GM19023 (cell line): ENCODE results near the gene TNFRSF8.
A peak's percentile ranks its signal among the peaks of the same experiment; 100 is the strongest.

ENCODE experiments used
- ATAC-seq: cut with Tn5 transposase; IDR thresholded peaks from one replicate; pipeline ENCODE4 v1.9.1; 2021; ENCODE audit warnings: mild to moderate bottlenecking, moderate library complexity; ENCODE audit not compliant: unreplicated experiment

Gene TNFRSF8

DNA sequence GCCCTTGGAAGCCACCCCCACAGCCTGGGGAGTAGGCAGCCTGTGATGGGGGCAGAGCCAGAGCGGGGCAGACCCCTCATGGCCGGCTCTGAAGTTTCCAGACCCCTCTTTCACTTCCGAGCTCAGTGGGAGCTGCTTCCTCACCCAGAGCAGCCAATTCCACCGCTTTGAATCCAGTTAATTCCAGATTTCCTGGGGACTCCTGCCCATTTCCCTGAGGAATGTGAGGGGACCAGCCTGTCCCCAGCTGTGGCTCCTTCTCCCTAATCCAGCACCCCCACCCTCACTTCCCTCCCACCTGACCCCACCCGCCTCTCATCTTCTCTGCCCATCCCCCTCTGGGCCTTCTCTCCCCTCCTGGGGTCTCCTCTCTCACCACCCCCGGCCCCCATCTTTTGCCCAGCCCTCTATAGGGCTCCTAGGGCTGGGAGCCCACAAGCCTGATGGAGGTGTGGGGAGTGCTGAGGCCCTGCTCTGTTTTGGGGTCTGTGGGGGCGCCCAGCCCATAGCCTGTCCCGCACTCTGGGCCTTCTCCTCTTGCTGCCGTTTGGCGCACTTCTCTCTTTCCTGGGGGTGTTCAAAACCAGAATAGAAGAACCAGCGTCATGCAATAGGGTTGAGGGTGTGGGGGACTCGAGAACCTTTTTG lies 77.5 kb downstream of the TNFRSF8 start:
- no peak for ATAC-seq

DNA sequence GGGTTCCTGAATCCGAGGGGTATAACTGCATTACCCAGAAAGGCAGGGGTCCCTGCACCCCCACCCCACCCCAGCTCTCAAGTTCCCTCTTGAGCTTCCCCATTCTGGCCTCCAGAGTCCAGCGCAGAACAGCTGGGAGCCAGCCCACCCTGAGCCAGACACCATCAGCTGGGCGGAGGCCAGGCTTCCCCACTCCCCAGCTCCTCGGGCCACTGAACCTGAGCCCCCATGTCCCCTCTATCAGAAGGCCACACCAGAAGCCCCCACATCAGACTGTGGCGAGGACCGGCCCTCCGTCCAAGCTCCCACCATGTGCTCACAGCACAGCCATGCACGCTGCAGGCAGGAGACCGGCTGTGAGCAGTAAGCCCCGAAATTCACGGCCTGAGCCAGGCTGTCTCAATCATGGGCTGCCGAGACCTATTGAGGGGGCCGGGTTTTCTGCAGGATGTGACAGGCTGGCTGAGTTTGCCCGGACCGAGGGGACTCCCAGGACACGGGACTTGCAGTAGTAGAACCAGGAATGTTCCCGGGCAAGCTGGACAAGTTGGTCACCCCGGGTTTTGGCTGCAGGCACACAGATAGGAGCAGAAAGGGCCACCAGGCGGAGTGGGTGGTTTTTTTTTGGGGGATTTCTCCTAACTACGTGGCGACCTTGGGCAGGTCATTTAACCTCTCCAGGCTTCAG lies 78.2 kb downstream of the TNFRSF8 start:
- ATAC-seq = no peak

DNA sequence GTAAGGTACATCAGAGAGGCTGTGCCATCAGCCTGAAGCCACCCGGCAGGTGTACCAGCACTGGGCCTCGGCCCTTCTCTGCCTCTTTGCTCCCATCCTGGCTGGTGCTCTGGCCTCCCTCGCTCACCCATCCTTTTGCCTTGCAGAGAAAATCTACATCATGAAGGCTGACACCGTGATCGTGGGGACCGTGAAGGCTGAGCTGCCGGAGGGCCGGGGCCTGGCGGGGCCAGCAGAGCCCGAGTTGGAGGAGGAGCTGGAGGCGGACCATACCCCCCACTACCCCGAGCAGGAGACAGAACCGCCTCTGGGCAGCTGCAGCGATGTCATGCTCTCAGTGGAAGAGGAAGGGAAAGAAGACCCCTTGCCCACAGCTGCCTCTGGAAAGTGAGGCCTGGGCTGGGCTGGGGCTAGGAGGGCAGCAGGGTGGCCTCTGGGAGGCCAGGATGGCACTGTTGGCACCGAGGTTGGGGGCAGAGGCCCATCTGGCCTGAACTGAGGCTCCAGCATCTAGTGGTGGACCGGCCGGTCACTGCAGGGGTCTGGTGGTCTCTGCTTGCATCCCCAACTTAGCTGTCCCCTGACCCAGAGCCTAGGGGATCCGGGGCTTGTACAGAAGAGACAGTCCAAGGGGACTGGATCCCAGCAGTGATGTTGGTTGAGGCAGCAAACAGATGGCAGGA lies 79.2 kb downstream of the TNFRSF8 start:
- ATAC-seq = no peak

DNA sequence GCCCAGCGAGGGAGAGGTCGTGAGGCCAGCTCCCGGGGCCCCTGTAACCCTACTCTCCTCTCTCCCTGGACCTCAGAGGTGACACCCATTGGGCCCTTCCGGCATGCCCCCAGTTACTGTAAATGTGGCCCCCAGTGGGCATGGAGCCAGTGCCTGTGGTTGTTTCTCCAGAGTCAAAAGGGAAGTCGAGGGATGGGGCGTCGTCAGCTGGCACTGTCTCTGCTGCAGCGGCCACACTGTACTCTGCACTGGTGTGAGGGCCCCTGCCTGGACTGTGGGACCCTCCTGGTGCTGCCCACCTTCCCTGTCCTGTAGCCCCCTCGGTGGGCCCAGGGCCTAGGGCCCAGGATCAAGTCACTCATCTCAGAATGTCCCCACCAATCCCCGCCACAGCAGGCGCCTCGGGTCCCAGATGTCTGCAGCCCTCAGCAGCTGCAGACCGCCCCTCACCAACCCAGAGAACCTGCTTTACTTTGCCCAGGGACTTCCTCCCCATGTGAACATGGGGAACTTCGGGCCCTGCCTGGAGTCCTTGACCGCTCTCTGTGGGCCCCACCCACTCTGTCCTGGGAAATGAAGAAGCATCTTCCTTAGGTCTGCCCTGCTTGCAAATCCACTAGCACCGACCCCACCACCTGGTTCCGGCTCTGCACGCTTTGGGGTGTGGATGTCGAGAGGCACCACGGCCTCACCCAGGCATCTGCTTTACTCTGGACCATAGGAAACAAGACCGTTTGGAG lies 80.0 kb downstream of the TNFRSF8 start:
- no peak for ATAC-seq

DNA sequence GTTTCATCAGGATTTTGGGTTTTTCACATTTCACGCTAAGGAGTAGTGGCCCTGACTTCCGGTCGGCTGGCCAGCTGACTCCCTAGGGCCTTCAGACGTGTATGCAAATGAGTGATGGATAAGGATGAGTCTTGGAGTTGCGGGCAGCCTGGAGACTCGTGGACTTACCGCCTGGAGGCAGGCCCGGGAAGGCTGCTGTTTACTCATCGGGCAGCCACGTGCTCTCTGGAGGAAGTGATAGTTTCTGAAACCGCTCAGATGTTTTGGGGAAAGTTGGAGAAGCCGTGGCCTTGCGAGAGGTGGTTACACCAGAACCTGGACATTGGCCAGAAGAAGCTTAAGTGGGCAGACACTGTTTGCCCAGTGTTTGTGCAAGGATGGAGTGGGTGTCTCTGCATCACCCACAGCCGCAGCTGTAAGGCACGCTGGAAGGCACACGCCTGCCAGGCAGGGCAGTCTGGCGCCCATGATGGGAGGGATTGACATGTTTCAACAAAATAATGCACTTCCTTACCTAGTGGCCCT lies 80.6 kb downstream of the TNFRSF8 start:
- ATAC-seq = no peak

DNA sequence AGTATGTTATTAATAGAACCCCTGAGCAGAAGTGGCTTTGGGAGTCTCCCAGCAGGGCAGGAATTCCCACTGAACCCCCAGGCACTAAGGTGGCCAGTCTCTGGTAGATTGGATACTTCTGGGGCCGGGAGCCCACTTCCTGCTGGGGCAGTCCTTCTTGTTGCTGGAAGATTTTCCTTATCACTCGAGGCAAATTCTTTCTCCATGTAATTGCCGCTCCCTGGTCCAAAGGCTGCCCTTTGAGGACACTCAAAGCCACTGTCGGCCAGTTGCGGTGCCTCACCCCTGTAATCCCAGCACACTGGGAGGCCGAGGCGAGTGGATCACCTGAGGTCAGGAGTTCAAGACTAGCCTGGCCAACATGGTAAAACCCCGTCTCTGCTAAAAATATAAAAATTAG lies 81.1 kb downstream of the TNFRSF8 start:
- no peak for ATAC-seq

DNA sequence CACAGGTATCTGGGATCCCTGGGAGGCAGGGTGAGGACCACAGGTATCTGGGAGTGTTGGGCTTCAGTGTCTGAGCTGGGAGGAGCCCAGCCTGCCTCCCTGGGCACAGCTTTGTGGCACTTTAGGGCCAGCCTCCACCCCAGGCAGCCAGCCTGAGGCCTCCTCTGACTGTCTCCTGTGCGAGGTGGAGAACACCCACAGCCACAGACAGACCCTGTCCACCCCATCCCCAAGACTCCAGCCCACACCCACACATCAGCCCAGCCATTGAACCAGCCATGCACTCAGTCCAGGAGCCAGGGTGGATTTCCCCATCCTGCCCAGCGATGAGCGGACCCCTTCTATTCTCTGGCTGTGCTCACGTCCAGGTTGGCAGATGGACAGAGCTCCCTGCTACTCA lies 81.9 kb downstream of the TNFRSF8 start:
- no peak for ATAC-seq

DNA sequence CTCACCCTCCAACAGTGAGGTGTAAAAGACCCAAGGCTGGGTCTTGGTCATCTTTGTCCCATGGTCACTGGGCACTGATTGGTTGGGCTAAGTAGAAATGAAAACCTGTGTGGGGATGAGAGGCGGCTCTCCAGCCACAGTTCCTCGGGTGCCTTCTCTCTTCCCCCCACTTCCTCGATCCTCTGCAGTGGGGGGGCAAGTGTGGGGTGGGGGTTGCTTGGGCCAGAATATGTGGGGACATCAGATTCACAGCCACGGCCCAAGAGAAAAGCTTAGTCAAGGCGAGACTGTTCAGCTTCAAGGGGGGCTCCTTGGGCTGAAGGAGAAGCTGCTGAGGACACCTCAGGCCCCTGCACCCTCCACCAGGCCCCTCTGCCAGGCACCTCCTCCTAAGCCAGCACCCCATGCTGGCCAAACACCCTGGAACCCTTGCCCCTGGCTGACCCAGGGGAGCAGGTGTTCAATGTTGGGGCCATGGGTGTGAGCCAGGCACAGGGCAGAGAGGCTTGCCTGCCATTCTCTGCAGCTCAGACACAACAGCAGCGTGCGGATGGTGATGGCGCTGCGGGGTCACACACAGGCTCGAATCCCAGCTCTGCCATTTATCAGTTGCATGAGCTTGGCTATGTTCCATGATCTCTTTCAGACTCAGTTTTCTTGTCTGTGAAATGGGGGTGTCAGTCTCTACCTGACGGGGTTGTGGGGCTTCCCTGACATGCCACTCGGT lies 82.7 kb downstream of the TNFRSF8 start:
- ATAC-seq = no peak

DNA sequence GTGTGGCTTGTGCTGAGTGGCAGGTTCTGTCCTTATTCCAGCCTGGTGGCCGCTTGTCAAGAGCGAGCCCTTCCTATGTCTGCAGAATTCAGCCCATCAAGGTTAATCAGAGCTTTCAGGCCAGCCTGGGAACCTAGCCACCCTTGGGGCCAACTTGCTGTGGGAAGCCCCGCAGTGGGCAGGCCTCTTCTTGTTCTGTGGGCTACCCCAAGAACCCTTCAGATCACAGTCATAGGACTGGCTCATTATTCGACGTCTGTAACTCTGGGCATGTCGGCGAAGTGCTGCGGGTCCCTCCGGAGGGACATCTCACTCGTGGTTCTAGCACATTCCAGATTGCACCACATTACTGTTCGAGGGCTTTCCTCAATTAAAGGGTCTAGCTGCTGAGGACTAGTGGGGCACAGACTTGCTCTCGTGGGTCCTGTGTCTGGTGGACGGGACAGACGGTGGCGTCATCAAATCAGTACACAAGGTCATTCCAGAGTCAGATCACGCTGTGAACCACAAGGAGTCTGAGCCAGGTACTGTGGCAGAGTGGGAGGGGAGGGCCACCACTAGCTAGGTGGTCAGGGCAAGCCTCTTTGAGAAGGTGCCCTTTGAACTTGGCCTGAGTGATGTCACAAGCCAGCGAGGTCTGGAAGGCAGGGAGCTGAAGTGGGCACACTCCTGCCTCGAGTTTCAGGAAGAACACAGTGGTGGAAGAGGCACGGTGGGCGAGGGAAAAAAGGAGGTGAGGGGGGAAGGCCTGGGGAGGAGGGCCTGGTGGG lies 83.4 kb downstream of the TNFRSF8 start:
- ATAC-seq = no peak

DNA sequence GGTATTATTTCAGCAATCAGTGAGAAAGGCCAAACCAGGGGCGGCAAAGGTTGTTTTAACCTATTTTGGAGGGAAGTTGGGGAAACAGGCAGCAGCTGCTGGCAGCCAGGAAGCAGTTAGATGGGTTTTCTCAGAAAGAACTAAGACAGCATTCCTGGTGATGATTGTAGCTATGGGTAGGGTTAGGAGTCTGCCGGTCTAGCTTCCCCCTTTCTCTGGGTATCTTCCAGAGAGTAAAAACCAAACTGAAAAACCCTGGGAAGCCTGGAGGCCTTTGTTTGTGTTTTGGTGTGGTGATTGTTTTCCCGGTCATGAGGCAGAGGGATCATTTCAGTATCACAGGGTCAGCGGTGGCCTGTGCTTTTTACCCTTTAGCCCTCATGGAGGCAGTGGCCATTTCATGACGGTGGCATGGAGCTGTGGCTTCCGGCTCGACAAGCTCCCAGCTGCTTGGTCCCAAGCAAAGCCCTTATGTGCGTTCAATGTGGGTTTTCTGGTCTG lies 84.1 kb downstream of the TNFRSF8 start:
- ATAC-seq = no peak

DNA sequence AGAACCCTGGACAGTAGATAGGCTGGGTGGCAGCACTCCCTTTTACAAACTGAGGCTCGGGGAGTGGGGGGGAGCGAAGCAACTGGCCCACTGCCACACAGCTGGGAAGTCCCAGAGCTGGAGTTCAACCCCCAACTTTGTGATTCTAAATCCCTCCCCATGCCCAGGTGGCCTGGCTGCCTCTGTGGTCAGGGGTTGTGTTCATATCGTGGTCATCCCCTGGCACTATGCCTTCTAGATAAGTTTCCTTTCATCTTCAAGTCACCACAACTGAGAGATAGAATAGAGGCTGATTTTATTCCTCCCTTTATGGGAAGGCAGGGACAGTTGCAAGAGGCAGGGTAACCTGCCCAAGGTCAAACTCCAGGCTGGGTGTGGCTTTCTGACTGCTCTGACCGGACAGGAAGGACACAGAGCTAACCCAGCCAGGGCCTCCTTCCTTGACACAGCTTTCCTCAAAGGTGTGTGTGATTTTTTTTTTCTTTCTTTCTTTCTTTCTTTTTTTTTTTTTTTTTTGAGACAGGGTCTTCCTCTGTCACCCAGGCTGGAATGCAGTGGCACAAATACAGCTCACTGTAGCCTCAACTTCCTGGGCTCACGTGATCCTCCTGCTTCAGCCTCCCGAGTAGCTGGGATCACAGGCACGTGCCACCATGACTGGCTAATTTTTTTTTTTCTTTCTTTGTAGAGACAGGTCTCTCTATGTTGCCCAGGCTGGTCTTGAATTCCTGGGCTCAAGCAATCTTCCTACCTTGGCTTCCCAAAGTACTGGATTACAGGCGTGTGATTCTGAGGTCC lies 85.3 kb downstream of the TNFRSF8 start:
- no peak for ATAC-seq

DNA sequence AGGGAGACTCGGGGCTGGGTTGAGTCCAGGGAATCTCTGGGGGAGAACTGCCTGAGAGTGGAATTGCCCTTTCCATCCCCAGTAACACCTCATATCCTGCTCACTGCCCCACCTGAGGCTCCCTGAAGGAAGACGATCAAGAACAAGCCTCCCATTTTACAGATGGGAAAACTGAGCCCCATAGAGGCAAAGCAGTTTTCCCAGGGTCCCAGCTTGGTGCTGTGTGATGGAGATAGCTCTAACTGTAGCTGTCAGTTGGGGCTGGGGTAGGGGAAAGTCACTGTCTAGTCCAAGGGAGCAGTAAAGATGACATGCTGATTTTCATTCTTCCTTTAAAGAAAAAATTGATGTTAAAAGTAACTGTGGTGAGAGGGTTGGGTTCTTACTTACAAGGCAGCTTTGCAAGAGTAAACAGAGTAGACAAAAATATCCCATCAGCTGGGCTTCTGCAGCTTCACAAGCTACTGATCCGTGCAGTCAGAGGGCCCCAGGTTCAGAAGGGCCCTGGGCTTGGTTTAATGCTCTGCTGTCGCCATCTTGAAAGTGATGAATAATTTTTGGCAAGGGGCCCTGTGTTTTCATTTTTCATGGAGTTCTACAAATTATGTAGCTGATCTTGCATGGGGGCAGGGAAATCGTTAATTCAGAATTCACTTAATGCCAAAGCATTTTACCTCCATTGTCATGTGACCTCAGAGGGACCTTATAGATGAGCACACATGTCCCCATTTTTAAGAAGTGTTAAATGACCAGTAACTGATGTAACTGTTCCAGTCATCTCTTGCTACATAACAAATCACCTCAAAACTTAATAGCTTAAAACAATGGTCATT lies 86.1 kb downstream of the TNFRSF8 start:
- no peak for ATAC-seq

DNA sequence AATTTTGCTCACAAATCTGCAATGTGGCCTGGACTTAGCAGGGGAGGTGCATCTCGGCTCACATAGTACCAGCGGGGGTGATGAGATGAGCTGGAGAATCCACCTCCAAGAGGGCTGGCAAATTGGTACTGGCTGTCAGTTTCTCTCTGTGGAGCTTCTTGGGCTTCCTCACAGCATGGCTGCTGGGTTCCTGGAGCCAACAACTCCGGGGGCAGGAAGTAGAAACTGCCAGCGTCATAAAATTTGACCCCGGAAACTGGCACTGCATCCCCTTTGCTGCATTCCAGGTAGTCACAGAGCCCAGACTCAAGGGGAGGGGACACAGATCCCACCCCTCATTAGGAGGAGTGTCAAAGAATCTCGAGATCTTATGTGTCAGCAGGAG lies 86.7 kb downstream of the TNFRSF8 start:
- ATAC-seq = no peak

DNA sequence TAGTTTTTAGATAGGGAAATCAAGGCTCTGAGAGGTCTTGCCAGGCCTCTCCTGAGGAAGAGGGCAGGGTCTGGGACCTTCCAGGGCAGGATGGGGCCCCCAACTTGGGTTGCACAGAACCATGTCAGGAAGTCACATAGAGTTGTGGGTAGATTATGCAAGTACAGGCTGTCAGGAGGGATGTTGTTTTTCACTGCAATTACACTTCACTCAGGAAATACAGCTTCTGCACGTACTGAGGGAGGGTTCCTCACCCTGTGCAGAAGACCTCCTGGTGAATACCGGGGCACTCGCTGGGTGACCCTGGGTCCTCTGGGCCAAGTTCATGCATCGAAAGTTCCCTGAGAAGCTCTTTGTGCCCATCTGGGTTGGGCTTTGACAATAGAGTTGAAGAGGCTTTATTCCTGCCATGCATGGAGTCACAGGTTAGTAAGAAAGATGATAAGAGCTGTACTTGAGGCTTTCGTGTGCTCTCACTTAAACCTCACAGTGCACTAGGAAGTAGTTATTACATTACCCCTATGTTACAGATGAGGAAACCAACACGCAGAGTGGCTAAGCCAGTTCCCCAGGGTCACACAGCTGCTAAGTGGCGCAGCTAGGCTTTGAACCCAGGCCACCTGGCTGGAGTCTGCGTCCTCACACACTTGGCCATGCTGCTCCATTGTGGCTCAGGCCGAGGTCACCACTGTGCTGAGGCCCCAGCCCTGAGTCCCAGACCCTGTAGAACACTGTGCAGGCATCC lies 87.5 kb downstream of the TNFRSF8 start:
- no peak for ATAC-seq

DNA sequence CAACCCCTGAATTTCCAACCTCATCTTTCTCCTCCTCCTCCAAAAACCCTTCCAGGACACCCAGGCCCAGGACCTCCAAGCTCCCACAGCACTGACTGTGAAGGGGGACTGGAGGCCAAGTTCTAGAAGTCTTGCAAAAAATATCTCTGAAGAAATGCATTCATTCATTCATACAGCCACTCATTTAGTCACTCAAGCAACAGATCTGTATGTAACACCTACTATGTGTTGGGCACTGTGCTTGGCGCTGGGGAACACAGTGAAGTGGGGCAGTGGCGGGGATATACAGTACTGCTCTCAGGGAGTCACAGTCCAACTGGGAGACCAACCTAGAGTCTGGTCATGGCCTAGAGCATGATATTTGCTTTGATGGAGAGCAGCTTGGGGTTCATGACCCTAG lies 88.4 kb downstream of the TNFRSF8 start:
- no peak for ATAC-seq

DNA sequence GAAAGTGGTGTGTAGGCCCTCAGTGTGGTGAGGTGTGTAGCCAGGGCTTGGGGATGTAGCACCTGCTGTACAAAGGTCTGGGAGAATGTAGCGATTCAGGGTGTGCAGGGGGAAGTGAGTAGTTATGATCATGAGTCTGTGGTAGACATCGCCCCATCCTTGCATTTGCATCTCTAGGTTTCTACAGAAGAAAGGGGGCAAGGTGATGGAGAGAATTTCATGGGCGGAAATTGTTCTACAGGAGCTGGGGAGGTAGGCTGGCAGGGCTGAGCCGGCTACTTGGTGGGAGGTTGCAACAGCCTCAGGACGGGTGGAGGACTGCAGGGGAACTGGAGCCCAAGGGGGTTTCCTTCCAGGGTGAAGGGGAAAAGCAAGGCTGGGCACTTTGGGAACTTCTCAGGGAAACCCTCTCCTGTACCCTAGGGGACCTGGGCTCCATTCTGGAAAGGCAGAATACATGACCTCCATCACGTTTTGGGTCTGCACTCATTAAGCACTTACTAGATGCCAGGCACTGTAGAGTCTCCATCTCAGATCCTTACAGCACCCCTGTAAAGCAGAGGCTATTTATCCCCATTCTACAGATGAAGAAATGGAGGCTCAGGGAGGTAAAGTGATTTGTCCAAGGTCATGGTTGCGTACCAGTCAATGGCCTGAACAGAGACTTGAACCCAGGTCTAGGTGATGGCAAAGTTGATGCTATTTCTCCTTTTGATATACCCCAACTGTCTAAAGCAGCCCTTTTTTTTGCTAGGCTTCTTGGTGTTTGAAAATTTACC lies 89.2 kb downstream of the TNFRSF8 start:
- ATAC-seq = peak; percentile 76
